ENCODE results near the gene ANKH. TPM values are rescaled to one million over a fixed set of nuclear protein-coding genes. Genes with fewer than 3 reads are reported as not detected.

ANKH gene
- total and polyA plus RNA-seq, 2 experiments from 2014 or later, result 27.6 to 29.9 TPM

GRCh38 chr5:14681236-14681752 lies 190.3 kb downstream of the ANKH start:
- Histone ChIP-seq H3K4me2 (no peak overlapping the region), H3K4me3 (no peak overlapping the region), H3K4me1 (ENCODE audit: insufficient read depth) (no peaks in the 10 kb centered on the region), H3K36me3 (replicated peaks; ENCODE audit: insufficient read depth, low read depth) (no peaks in the 10 kb centered on the region), H3K27me3 (no peaks in the 10 kb centered on the region), H3K79me2 (peaks cover 40% of the 10 kb centered on the region), H2AFZ (no peak overlapping the region), H3K9me2 (replicated peaks; ENCODE audit: insufficient read depth) (no peaks in the 10 kb centered on the region), H3K9me3 (ENCODE audit: low read depth) (no peaks in the 10 kb centered on the region), H4K20me1 (ENCODE audit: insufficient read depth, poor library complexity, severe bottlenecking) (peaks cover 10% of the 10 kb centered on the region), H3K27ac (no peak overlapping the region)
- DNase-seq (ENCODE audit: low spot score), result no peak
- TF ChIP-seq EZH2phosphoT487 (IDR thresholded peaks at IDR 0.05; ENCODE audit: low read depth, severe bottlenecking, unreplicated experiment), result no peak
- no peak for TF ChIP-seq EZH2 (IDR thresholded peaks at IDR 0.05; ENCODE audit: borderline replicate concordance)
- TF ChIP-seq CTCF (IDR thresholded peaks at IDR 0.05; ENCODE audit: poor library complexity), result no peak
- 96% methylated on average over 10 of the region's 10 CpGs for WGBS (ENCODE audit: low lambda C conversion rate, missing lambda C conversion rate)

GRCh38 chr5:14679595-14679994 lies 192.0 kb downstream of the ANKH start:
- TF ChIP-seq EZH2 (IDR thresholded peaks at IDR 0.05; ENCODE audit: borderline replicate concordance), result no peak
- TF ChIP-seq EZH2phosphoT487 (IDR thresholded peaks at IDR 0.05; ENCODE audit: low read depth, severe bottlenecking, unreplicated experiment), result no peak
- TF ChIP-seq CTCF (IDR thresholded peaks at IDR 0.05; ENCODE audit: poor library complexity), result no peak
- H3K27ac ChIP-seq, result no peak overlapping the region
- peaks cover 55% of the 10 kb centered on the region for H3K79me2 ChIP-seq
- H3K27me3 ChIP-seq, result no peaks in the 10 kb centered on the region
- no peaks in the 10 kb centered on the region for H3K36me3 ChIP-seq (replicated peaks; ENCODE audit: insufficient read depth, low read depth)
- WGBS (ENCODE audit: low lambda C conversion rate, missing lambda C conversion rate), result 96% methylated on average over 1 of the region's 1 CpG
- DNase-seq (ENCODE audit: low spot score), result no peak
- no peak overlapping the region for H2AFZ ChIP-seq
- no peak overlapping the region for H3K4me3 ChIP-seq
- no peaks in the 10 kb centered on the region for H3K4me1 ChIP-seq (ENCODE audit: insufficient read depth)
- H3K9me3 ChIP-seq (ENCODE audit: low read depth), result no peaks in the 10 kb centered on the region
- peaks cover 19% of the 10 kb centered on the region for H4K20me1 ChIP-seq (ENCODE audit: insufficient read depth, poor library complexity, severe bottlenecking)
- H3K9me2 ChIP-seq (replicated peaks; ENCODE audit: insufficient read depth), result no peaks in the 10 kb centered on the region
- no peak overlapping the region for H3K4me2 ChIP-seq

GRCh38 chr5:14678773-14679334 lies 192.7 kb downstream of the ANKH start:
- Histone ChIP-seq H4K20me1 (ENCODE audit: insufficient read depth, poor library complexity, severe bottlenecking) (peaks cover 20% of the 10 kb centered on the region), H3K9me3 (ENCODE audit: low read depth) (no peaks in the 10 kb centered on the region), H3K79me2 (peaks cover 63% of the 10 kb centered on the region), H2AFZ (no peak overlapping the region), H3K36me3 (replicated peaks; ENCODE audit: insufficient read depth, low read depth) (no peaks in the 10 kb centered on the region), H3K4me1 (ENCODE audit: insufficient read depth) (no peaks in the 10 kb centered on the region), H3K4me2 (no peak overlapping the region), H3K4me3 (no peak overlapping the region), H3K27me3 (no peaks in the 10 kb centered on the region), H3K9me2 (replicated peaks; ENCODE audit: insufficient read depth) (no peaks in the 10 kb centered on the region), H3K27ac (no peak overlapping the region)
- 92% methylated on average over 5 of the region's 5 CpGs for WGBS (ENCODE audit: low lambda C conversion rate, missing lambda C conversion rate)
- no peak for DNase-seq (ENCODE audit: low spot score)
- TF ChIP-seq EZH2 (IDR thresholded peaks at IDR 0.05; ENCODE audit: borderline replicate concordance) (no peak), CTCF (IDR thresholded peaks at IDR 0.05; ENCODE audit: poor library complexity) (no peak), EZH2phosphoT487 (IDR thresholded peaks at IDR 0.05; ENCODE audit: low read depth, severe bottlenecking, unreplicated experiment) (no peak)
